GM10847 (cell line): ENCODE measurements around the gene MYD88.

Experiments
- POLR2A ChIP-seq: IDR thresholded peaks from 2 replicates; pipeline ENCODE4 v1.6.1; 2011; ENCODE audit not compliant: insufficient read length; ENCODE audit errors: extremely low read depth

MYD88 gene

DNA sequence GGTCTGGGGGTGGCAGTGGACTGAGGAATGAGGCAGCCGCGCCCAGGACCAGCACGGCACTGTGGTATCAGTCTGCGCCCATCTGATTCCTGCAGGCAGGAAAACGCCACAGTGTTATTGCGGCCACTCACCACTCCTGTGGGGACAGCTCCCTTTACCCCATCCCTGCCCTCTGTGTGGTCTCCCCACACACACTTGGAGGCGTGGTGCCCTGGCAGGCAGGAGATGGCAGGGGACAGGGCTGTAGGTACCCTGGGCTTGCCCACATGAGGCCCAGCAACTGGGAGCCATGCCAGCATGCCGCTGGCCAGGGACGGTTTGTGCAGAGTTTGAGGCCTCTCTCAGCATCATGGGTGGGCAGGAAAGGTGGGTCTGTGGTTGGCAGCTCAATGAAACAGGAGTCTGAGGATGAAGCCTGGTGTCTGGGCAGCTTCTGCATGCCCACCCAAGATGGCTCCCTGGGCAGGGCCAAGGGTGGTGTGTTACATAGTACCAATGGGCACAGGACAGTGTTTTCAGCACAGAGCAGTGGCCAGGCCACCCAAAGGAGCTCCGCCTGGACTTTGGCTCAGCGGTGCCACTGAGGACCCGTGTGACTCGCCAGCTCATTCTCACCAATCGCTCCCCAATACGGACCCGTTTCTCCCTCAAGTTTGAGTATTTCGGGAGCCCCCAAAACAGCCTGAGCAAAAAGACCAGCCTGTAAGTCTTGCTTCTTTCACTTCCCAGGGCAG lies 28.7 kb upstream of the MYD88 start:
- TF ChIP-seq POLR2A: no peak

GRCh38 chr3:38110314-38111050 lies 28.0 kb upstream of the MYD88 start:
- TF ChIP-seq POLR2A: no peak

DNA sequence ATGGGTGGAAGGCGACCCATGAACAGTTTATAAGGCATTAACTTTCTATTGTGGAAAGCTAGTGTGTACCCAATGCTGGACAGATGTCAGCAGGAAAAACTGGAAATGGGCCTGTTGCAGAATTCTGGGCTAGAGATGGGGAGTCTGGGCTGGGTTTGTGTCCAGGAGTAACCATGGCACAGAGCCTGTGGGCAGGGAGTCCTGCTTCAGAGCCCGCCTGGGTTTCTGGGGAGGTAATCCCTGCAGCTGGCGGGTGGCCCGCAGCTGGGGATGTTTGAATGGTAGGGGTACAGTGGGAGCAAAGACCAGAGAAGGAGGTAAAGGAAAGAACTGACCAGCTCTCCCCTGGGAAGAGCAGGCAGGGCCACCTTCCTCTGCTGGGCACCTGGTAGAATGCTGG lies 27.3 kb upstream of the MYD88 start:
- TF ChIP-seq POLR2A: no peak

DNA sequence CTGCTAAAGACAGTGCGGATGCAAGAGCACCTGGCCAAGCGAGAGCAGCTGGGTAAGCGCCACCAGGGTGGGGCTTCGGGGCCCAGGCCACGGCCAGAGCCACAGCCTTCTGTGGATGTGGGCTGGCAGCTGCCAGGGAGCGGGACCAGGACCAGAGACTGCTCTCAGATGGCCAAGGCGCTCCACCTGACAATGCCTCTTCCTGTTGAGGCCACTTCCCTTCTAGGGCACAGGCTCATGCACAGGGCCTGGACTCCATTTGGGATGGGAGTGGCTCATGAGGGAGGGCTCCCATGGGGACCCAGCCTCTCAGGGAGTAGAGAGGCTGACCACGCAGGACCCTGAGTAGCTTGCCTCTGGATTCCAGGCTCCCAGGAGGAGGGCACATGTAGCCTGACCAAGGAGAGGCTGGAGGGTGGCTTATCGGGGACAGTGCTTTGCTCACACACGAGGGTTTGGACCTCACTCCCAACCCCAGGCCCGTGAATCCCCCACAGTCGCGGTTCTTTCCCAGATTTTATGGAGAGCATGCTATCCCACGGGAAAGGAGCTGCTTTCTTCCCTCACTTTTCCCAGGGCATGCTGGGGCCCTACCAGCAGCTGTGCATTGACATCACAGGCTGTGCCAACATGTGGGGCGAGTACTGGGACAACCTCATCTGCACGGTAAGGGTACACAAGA lies 26.6 kb upstream of the MYD88 start:
- TF ChIP-seq POLR2A: no peak

GRCh38 chr3:38112378-38112761 lies 26.1 kb upstream of the MYD88 start:
- TF ChIP-seq POLR2A: no peak

DNA sequence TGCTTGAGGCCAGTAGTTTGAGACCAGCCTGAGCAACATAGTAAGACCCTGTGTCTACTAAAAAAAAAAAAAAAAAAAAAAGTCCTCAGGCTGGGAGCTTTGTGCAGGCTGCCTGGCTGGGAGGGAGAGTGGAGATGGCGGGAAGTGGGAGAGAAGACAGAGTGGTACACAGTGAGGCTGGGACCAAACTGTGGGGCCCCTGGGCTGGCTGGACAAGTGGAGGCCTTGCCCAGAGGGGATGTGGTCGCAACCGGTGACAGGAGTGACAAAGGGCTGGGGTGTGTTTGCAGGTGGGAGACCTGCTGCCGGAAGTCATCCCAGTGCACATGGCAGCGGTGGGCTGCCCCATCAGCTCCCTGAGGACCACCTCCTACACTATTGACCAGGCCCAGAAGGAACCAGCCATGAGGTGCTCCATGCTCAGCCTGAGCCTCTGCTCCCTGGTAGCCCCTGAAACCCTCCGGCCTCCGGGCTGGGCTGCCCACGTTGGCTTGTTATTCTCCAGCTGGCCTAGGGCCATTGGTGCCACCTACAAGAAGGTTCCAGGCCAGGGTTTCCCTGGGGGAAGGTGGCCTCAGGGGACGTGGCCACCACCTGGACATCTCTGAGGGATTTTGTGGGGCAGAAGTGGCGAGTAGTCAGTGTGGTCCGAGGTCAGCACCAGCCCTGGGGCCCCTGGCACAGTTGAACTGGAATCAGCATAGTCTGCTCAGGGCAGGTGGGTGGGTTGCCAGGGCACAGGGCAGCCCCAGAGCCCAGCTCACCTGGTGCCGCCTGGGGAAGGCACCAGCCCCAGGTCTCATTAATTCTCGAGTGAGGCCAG lies 24.2 kb upstream of the MYD88 start:
- TF ChIP-seq POLR2A: no peak

GRCh38 chr3:38114875-38115644 lies 23.4 kb upstream of the MYD88 start:
- no peak for TF ChIP-seq POLR2A

- TF ChIP-seq POLR2A: no peak
Observed at GRCh38 chr3:38115645-38116427, 22.6 kb upstream of the MYD88 start.

- no peak for TF ChIP-seq POLR2A
Observed at GRCh38 chr3:38116471-38117162, 21.8 kb upstream of the MYD88 start.

GRCh38 chr3:38117163-38117716 lies 21.2 kb upstream of the MYD88 start:
- TF ChIP-seq POLR2A: no peak

DNA sequence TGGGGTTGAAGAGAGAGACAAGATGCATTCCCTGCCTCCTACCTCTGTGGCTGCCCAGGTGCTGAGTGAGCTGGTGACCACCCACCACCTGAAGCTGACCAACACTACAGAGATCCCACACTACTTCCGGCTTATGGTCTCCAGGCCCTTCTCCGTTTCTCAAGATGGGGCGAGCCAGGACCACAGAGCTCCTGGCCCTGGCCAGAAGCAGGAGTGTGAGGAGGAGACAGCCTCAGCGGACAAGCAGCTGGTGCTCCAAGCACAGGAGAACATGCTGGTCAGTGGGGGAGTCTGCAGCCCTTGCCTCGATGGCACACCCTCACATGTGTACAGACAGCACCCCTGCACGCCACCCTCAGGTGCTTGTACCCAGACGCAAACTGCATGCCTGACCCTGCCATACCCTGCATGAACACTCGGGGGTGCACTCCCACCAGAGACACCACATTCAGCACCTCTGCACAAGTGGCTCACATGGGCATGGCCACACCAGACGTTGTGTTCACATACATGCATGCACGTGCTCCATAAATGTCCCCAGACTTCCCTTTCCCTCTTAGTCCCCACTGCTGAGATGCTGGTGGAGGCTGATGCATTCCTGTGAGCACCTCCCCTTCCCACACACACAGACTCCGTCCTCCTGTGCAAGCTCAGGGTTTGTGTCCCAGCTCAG lies 20.6 kb upstream of the MYD88 start:
- peak; percentile 21 for TF ChIP-seq POLR2A
